ENCODE measurements around the gene SLC29A3.
A peak's percentile ranks its signal among the peaks of the same experiment; 100 is the strongest.

Gene SLC29A3

DNA sequence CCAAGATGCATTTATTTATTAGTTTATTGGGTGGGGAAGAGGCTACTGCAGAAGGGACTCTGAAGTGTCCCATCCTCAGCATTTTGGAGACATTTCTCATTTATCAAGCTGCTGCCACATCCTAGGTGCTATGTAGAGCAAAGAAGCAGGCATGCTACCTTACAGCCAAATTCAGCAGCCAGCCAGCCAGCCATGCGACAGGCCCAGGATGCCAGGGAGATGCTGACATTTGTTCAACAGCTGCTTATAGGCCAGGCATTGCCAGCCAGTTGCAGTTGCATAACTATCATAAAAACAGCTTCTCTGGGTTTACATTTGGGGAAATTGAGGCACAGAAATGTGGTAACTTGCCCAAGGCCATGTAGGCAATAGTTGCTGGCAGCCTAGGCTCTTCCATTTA is 2.3 kb downstream of the SLC29A3 start:
- no peak for DNase-seq (ENCODE audit: low spot score)

DNA sequence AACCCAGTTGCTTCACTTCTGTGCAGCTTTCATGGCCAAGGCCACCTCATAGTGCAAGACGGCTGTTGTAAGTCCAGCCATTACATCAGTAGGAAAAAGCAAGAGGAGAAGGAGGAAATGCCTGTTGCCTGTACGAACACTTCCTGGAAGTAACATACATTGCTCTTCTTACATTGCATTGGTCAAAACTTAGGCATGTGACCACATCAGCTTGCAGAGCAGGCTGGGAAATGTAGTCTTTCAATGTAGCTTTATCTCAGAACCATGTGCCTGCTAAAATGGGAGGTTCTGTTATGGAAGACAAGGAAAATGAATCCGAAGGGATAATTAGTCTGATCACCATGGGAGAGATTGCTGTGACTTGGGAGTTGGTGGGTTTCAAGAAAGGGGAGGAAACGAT is 4.3 kb downstream of the SLC29A3 start:
- DNase-seq (ENCODE audit: low spot score), result no peak

DNA sequence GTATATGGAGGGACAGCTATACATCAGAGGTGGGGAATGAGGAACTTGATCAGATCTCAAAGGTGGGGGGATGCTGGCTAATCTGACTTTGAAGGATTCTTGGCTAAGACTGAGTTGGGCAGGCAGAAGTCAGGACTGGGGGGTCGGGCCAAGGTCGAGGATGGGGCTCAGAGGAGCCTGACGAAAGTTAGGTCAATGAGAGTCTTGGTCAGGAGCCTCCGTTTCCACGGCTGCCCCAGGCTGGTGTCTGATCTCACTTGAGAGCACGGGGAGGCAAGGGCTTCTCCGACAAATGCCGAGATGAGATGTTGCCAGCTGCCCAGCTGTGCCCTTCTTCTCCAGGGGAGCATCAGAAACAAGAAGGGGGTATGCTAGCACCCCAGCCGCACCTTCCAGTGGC is 5.7 kb downstream of the SLC29A3 start:
- DNase-seq (ENCODE audit: low spot score), result no peak

DNA sequence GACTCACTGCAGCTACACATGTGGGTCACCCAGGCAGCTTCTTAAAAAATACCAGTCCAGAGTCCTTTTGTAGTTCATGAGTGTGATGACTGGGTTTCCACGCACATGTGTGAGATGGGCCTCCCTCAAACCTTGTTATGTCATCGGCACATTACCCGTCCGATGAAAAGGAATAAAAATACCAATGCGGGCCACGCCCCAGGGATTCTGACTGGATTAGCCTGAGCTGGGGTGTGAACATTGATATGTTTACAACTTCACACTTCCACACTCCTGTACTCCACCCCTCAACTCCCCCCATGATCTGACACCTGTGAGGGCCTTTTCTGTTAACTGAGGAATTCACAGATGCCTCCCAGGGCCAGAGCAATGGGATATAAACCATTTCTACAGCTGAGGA is 6.2 kb downstream of the SLC29A3 start:
- no peak for DNase-seq (ENCODE audit: low spot score)

DNA sequence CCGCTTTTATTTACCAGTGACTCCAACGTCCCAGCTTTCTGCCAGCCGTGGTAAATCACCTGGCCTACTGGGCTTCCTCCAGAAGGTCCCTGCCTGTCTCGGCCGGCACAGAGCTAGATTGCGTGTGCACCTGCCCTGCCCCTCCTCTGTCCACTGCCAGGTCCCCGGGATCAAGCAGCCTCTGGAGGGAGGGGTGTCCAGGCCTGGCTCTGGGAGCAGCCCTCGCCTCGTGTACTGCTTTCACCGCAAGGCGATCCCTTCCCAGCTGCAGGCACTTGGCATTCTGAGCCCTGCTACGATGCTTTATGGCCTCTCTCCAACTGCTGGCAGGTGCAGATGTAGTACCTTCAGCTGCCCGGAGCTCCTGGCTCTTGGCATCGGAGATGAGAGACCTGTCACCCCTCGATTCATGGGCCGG is 7.4 kb downstream of the SLC29A3 start:
- no peak for DNase-seq (ENCODE audit: low spot score)

DNA sequence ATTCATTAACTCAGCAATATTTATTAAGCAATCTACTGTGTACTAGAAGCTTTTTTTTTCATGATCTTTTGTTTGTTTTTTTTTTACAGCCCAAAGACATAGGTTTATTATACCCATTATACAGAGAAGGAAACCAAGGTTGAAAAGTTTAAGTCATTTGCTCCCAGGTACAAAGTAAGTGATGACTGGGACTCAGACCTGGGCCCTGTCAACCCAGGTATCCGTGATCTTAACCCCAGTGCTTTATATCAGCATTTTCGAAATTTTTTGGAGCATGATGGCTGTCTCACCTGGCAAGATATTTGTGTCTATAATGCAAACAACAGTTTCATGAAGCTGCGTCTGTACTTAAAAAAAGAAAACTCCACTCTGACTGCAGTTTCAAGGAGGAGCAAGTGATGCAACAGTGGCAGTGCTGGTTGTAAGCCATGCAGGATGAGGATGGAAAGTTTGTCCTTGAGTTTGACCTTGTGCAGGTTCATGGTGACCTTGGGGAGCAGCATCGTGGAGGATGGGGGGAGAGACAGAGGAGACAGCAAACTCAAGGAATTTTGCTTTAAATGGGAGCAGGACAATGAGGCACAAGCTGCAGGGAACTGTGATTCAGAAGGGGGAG is 11.8 kb downstream of the SLC29A3 start:
- DNase-seq (ENCODE audit: low spot score), result no peak

DNA sequence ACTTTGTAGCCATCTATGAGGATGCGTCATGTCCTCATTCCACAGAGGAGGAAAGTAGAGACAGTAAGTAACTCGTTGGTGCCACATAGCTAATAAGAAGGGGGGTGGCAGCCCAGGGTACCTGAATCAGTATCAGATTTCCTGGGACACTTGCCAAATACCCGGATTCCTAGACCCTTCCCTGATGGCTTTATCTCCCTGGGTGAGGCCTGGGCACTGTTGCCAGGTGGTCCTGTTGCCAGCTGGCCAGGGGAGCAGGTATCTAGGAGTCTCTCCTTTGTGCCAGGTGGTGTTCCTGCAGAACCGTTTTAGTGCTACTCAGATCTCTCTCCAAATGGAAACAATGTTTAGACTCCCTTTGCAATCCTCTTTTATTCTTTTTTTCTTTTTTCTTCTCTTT is 12.7 kb downstream of the SLC29A3 start:
- DNase-seq (ENCODE audit: low spot score), result no peak

DNA sequence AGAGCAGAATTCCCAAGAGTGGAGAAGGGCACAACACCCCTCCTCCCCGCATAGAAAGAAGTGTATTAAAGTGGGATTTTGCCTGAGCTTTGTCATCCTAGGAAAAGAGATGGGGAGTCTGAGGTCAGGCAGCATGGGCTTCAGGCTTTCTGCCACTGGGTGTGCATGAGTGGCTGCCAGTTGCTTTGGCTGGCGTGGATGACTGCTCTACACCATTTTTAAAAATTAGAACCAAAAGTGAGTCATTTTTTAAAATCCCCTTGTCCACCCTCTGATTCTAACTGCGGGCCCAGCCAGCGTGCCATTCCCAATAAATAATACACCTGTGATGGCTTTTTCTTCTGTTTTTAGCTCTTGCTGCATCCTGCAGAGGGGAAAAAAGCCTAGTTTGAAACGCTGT is 13.4 kb downstream of the SLC29A3 start:
- DNase-seq (ENCODE audit: low spot score), result no peak

DNA sequence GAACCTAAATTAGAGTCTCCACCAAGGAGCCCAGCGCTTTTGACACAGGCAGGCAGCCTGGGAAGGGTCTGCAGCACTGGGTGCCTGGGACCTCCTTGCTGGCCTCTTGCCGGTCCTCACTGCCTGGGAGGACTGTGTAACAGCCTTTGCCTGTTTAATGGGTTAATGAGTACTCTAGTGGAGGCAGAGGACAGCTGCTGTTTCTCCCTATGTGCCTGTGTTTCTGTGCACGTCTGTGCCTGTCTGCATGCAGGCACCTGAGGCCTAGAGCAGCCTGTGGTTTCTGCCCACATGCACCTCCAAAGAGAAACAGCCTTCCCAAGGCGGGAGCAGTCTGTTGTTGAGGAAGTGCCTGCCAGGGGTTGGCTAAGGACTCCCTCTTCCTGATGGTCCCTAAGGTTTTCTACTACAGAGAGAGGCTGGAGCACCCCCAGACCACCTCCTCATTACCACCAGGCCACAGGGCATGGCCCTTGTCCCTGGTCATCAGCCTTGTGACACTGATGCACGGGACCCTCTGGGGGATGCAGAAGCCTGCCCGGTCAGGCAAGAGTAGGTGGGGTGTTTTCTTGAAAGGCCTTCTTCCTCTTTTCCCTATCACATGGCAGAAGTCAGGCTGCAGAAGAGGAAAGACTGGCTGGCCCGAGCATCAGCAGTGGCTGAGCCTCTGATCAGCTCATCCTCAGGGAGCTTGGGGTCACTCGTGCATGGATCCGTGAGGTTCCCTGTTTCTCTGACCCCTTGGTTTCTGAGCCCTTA is 14.2 kb downstream of the SLC29A3 start:
- DNase-seq (ENCODE audit: low spot score), result no peak

DNA sequence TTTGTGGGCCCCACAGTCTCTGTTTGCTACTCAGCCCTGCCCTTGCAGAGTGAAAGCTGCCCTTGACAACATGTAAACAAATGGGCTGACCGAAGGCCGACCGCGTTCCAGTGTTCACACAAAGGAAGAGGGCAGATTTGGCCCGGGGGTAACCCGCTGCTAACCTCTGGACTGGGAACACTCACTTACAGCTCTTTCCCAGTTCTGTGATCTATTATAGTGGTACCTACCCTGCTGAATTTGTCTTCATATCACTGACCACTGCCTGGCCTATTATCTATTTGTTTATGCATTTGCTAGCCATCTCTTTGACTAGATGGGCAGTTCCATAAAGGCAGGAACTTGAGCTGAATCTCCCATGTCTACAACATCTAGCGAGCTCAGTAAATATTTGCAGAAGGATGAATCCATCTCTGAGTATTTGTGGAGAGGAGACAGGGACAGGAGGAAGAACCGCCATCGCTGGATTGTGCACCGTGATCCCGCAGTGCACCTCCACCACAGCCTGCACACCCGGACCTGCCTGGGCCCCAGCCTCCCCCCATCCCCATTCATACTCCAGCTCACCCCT is 15.2 kb downstream of the SLC29A3 start:
- no peak for DNase-seq (ENCODE audit: low spot score)

DNA sequence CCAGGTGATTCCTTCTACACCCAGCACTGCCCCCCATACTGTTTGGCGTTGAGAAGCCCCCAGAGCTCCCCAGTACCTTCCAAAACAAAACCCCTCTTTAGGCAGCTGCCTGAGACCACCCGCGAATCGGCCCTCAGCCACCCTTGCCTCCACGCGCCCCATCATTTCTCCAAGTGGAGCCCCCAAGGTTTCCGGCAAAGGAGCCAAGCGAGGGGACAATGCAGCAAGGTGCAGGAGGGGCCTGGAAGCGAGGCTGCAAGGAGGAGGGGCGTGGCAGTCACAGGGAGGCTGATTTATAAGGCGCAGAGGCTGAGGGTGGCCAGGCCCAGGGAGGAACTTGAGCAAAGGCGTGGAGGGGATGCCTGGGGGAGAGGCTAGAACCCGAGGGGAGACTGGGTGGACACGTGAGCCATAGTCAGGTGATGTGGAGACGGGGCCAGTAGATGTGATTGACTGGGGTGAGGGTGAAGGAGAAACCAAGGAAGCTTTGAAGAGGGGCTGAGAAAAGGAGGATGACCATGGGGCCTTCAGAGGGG is 16.2 kb downstream of the SLC29A3 start:
- no peak for DNase-seq (ENCODE audit: low spot score)

DNA sequence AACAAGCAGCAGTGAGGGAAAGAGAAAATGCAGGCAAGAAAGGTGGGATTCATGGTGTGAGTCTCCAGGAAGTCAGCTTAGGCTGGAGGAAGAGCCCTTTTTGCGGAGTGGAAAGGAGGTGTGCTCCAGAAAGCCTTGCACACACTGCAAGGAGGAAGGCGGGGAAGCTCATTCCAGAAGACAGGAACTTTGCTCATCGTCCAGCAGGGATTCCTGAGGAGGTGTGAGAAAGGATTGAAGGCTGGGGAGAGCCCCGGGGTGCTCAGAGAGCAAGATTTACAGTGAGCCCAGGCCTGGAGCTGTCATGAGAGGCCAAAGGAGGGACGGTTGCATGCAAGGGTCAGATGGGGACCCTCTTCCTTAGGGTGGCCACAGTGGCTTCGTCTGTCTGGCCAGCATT is 17.6 kb downstream of the SLC29A3 start:
- DNase-seq (ENCODE audit: low spot score), result no peak

DNA sequence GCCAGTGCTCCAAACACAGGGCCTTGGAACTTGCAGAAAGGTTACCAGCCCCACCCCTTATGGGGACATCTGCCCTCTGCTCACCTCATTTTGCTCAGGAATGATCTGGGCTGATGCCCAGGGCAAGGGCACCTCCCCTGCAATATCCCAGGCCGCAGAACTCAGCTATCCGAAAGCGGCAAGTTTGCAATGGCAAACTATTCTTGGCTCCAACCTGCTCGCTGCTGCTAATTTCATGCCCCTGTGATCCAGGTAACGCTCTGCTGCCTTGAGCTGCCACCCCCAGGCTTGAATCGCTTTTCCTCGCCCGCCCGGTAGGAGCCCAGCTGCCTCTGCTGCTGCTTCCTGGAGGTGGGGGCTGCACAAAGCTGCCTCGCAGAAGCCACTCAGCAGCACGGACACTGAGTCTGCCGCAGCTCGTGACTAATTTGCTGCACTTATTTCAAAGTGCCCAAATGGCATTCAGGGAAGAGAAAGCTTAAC is 18.2 kb downstream of the SLC29A3 start:
- no peak for DNase-seq (ENCODE audit: low spot score)

DNA sequence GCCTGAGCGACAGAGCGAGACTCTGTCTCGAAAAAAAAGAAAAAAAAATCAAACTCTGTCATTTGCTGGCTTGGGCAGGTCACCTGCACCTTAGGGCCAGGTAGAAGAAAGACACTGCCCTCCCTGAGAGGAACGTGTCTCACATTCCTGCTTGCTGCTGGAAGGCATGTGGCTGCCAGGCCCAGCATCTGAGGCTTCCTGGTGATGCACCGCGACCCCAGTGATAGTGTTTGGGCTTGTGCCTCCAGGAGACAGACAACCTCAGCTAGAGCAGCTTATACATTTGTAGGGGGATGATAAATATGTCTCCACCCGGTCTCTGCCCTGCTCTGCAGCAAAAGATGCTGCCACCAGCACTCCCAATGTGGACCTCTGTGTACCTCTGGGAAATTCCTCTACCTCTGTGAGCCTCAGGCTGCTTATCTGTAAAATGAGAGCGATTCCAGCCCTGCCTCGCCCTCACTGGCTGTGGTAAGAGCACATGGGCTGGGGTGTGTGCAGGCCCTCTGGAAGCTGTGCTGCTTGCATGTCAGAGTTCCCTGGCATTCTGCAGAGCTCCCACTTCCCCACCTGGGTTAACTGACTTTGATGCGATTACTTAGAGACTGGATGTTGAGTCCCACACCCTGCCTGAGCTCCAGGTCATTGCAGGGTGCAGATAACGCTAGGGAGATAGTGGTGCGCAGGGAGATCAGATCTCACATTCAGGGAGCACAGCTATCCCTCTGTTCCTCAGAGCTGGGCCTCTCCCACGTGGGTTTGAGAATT is 19.9 kb downstream of the SLC29A3 start:
- no peak for DNase-seq (ENCODE audit: low spot score)

DNA sequence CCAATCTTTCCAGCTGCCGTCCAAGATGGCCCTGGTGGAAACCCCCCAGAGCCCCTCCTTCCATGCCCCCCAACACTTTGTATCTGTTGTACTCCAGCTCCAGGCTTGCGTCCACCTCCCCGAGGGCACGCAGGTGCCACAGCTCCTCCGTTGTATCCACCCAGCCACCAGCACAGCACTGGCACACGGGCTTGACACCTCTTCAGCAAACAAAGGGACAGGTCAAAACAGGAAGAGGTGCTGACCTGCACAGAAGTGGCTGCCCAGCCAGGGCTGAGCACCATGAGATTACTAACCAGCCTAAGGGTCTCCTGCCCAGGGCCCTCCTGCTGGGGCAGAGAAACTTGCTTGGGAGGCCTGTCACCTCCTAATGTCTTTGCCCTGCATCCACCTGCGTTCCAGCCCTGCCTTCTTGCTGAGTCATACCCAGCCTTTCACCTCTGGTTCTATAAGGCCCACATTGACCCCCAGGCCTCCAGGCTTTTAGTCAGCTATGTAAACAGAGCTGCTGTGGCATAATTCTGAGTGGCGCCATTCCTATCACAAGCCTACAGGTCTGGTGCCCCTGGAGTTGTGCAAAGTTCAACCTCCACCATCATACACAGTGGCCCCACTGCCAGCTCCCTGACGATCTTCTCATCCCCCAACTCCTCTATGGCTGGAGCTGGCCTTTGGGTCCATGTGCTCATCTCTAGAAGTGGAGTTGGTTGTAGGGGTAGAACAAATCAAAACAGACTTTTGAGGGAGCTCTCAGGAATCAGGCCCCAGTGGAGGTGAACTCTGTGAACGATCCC is 20.9 kb downstream of the SLC29A3 start:
- DNase-seq (ENCODE audit: low spot score), result no peak

DNA sequence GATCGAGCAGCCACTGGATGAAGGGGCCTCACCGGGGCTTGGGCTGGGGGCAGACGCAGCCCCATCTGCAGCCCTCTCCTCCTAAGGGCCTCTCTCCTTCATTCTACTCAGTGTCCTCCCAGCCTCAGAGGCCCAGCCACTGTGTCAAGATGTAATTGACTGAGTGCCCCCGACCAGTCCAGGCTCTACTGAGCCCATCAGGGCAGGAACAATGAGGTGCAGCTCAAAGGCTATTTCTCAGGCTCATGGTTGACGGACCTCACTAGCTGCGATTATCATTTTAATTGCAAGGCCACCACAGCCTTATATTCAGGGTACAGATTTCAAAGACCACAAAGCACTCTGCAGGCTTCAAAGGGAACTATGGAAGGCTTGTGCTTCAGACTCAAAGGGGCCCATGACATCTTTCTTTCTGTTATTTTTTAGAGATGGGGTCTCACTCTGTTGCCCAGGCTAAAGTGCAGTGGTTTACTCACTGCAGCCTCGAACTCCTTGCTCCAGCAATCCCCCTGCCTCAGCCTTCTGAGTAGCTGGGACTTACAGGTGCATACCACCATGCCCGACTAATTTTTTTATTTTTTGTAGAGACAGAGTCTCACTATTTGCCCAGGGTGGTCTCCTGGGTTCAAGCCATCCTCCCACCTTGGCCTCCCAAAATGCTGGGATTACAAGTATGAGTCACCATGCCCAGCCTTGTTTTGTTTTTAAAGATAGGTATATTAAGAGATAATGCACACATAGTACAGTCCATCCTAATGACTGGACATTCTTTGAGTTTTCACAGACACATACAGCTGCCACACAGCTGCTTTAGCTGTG is 23.7 kb downstream of the SLC29A3 start:
- DNase-seq (ENCODE audit: low spot score), result no peak

DNA sequence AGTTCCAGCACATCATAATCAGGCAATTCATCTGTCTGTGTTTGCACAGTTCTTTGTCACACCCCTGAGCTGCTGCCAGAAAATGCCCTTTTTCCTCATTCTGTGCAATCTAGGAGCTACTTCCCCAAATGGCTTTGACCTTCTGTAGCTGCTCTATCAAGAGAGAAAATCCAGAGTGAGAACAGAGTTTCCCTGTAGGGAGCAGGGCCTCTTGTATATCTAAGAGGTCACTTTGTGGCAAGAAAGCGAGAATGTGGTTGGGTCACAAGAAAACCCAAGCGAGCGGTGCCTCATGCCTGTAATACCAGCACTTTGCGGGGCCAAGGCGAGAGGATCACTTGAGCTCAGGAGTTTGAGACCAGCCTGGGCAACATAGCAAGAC is 24.3 kb downstream of the SLC29A3 start:
- peak; percentile 34 for DNase-seq (ENCODE audit: low spot score)

DNA sequence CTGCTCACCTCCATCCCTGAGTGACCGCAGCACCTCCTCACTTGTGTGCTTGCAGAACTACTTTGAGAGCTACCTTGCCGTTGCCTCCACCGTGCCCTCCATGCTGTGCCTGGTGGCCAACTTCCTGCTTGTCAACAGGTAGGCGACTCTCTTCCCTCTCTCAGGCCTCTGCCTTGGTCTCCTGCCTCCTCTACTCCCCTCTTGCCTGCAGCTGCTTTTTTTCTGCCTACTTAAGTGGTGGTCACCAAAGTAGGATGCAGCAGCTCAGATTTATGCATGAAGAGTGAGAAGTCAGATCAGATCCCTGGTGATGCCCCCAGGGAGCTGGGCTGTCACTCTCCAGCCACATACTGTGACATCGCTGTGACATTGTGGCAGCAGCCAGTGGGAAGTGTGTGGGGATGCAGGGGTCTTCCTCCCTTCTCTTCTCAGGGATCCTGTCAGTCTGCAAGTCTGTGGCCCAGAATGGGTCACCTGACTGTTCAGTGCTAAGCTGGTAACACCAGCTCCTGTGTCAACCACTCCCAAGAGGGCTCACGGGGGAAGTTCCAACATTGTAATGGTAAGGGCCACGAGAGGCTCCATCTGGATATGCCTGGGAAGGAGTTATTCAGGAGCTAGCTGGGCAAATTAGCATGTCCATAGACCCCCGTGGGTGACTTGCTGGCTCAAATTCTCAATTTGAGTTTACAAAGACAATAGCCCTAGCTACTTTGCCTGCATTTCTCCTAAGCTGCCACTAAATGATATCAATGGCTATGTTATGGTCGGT is 25.3 kb downstream of the SLC29A3 start:
- no peak for DNase-seq (ENCODE audit: low spot score)

DNA sequence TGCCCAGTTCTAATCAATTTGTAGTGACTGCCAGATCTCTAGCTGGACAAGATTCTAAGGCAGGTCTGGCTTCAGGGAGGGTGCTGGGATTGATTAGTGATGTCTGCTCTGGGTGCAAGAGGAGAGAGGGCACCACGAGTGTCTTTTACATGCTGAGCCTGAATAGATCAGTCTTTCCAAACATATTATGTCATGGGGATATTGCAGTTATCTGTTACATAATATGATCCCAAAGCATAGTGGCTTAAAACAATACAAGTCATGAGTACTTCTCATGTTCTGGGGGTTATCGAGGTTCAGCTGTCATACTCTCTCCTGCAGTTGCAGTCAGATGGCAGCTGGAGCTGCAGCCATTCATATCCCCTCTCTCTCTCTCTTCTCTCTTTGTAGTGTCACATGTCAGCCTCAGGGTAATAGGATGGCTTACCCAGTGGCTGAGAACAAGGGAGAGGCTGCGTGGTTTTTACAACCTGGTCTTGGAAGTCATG is 26.0 kb downstream of the SLC29A3 start:
- DNase-seq (ENCODE audit: low spot score), result no peak

DNA sequence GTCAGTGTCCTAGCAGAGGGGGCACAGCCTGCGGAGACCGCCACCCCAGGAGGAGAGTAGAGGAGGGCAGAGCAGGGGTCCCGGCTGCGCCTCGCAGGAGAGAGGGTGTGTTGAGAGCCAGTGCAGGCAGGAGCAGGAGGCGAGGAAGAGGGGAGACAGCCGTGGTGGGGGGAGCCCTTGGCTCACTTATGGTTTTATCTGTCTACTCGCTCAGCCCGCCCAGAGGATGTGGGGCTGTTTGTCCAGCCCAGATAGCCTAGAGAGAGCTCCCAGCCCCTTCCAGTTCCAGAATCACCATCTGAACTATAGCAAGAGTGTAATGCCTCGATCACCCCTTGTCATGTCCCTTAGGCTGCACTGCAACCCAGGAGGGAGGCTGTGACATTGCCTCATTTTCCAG is 26.6 kb downstream of the SLC29A3 start:
- DNase-seq (ENCODE audit: low spot score), result no peak
